Measurements from ENCODE around the gene HBG2. TPM values are rescaled to one million over a fixed set of nuclear protein-coding genes. Genes with fewer than 3 reads are reported as not detected.

The HBG2 gene
- total and polyA plus RNA-seq, 10 of the 15 experiments (the other 5 are each of a cell fraction or from before 2014, with no cell fraction given): 1.1 to 8.3 (median 2.9) TPM; not detected in 5

DNA sequence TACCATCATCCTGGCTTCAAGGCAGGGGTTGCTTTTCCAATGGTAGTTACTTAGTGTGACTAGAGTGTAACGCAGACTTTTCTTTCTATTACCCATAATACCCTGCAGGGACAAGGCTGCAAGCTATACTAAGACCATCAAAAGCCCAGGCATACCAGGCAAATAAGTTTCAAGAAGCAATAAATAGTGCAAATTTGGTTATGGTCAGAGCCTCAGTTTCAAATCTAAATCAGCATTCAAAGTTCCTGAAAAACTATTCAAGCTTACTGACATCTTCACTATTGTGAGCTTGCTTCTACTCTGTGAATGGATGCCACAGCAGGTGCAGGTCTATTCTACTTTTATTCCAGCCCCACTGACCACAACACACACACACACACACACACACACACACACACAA lies 25.2 kb downstream of the HBG2 start (continued):
- TF ChIP-seq RB1 (IDR thresholded peaks at IDR 0.05; ENCODE audit: borderline replicate concordance): no peak
- no peak for TF ChIP-seq SIN3A (IDR thresholded peaks at IDR 0.05; ENCODE audit: low read depth, low read length)
- no peak for TF ChIP-seq CREB1 (IDR thresholded peaks at IDR 0.05; ENCODE audit: low read depth)
- TF ChIP-seq POLR2AphosphoS2 (IDR thresholded peaks at IDR 0.05; ENCODE audit: low read depth, low read length): no peak
- no peak for TF ChIP-seq ZNF622 (IDR thresholded peaks at IDR 0.05)

DNA sequence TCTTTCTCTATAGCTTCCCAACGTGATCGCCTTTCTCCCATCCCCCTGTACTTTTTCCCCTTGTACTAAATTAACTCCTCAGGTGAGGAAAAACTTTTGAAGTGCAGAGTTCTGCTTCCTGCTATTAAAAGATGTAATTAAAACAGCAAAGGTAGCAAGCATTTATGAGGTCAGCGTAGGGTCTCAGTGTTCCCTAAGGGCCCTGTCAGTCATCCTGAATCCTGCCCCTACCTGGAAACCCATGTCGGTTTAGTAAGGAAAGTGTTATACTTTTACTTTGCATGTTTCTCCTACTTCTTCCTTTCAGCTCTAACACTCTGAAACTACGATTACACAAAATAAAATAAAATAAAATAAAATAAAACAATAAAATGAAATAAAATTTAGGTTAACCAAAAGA lies 26.5 kb downstream of the HBG2 start:
- ChIA-PET SMC1A (ENCODE audit: uncharacterized antibody, unreplicated experiment) (no interaction called here), POLR2A (no interaction called here), RAD21 (ENCODE audit: unreplicated experiment) (no interaction called here), CTCF (no interaction called here)
- Histone ChIP-seq H3K9me3 (replicated peaks; ENCODE audit: control insufficient read depth, insufficient read depth, low read length) (no peaks in the 10 kb centered on the region), H3K9ac (ENCODE audit: control insufficient read depth, insufficient read depth, low read length) (no peak overlapping the region), H3K27ac (ENCODE audit: control insufficient read depth, insufficient read depth) (no peak overlapping the region), H3K4me1 (ENCODE audit: control insufficient read depth, insufficient read depth, low read length) (no peaks in the 10 kb centered on the region), H3K36me3 (ENCODE audit: control insufficient read depth in 2 of 2, insufficient read depth in 2 of 2, low read length in 1 of 2) (no peaks in the 10 kb centered on the region), H3K4me3 (no peak overlapping the region), H4K20me1 (ENCODE audit: control insufficient read depth, insufficient read depth) (no peaks in the 10 kb centered on the region), H3K79me2 (ENCODE audit: control insufficient read depth, insufficient read depth, low read length) (no peaks in the 10 kb centered on the region), H3K27me3 (replicated peaks in 1 of 2; ENCODE audit: control insufficient read depth in 2 of 2, insufficient read depth in 2 of 2, low read length in 1 of 2) (no peaks in the 10 kb centered on the region), H3K4me2 (ENCODE audit: control insufficient read depth, insufficient read depth) (no peak overlapping the region), H2AFZ (ENCODE audit: control insufficient read depth, low read depth, low read length) (no peak overlapping the region)
- FAIRE-seq (no peak), DNase-seq (ENCODE audit: low read depth, low spot score) (no peak), ATAC-seq (no peak)
- no TSS peak for BruUV-seq (replicated peaks)
- in situ Hi-C loops (cut with MboI): no loop called here
- intact Hi-C loops (cut with micrococcal nuclease; ENCODE audit: unreplicated experiment): no loop called here
- 29% methylated on average over 5 of the region's 5 CpGs for WGBS (ENCODE audit: insufficient coverage, insufficient replicate concordance, low lambda C conversion rate, missing lambda C conversion rate)
- TF ChIP-seq LARP7 (IDR thresholded peaks at IDR 0.05) (no peak), TBL1XR1 (IDR thresholded peaks at IDR 0.05; ENCODE audit: low read depth, low read length) (no peak), ZNF274 (IDR thresholded peaks at IDR 0.05; ENCODE audit: insufficient read depth, insufficient read length) (no peak), KAT2A (conservative IDR thresholded peaks at IDR 0.05; ENCODE audit: control insufficient read depth, low read depth, low read length) (no peak), RUNX3 (IDR thresholded peaks at IDR 0.05; ENCODE audit: low read length) (no peak), EGR1 (IDR thresholded peaks at IDR 0.05; ENCODE audit: borderline replicate concordance in 1 of 2, low read depth in 2 of 2, low read length in 2 of 2) (no peak), JUNB (IDR thresholded peaks at IDR 0.05) (no peak), ZSCAN29 (IDR thresholded peaks at IDR 0.05) (no peak), ETV6 (conservative IDR thresholded peaks at IDR 0.05 in 1 of 2, IDR thresholded peaks at IDR 0.05 in 1 of 2; ENCODE audit: borderline replicate concordance in 1 of 2, low read depth in 1 of 2) (no peak), SUZ12 (IDR thresholded peaks at IDR 0.05; ENCODE audit: unreplicated experiment) (no peak), SUPT20H (IDR thresholded peaks at IDR 0.05; ENCODE audit: borderline replicate concordance, control insufficient read depth, low read depth, low read length) (no peak), ASH2L (IDR thresholded peaks at IDR 0.05; ENCODE audit: borderline replicate concordance, low read depth) (no peak)
- TF ChIP-seq, protein P1, sequence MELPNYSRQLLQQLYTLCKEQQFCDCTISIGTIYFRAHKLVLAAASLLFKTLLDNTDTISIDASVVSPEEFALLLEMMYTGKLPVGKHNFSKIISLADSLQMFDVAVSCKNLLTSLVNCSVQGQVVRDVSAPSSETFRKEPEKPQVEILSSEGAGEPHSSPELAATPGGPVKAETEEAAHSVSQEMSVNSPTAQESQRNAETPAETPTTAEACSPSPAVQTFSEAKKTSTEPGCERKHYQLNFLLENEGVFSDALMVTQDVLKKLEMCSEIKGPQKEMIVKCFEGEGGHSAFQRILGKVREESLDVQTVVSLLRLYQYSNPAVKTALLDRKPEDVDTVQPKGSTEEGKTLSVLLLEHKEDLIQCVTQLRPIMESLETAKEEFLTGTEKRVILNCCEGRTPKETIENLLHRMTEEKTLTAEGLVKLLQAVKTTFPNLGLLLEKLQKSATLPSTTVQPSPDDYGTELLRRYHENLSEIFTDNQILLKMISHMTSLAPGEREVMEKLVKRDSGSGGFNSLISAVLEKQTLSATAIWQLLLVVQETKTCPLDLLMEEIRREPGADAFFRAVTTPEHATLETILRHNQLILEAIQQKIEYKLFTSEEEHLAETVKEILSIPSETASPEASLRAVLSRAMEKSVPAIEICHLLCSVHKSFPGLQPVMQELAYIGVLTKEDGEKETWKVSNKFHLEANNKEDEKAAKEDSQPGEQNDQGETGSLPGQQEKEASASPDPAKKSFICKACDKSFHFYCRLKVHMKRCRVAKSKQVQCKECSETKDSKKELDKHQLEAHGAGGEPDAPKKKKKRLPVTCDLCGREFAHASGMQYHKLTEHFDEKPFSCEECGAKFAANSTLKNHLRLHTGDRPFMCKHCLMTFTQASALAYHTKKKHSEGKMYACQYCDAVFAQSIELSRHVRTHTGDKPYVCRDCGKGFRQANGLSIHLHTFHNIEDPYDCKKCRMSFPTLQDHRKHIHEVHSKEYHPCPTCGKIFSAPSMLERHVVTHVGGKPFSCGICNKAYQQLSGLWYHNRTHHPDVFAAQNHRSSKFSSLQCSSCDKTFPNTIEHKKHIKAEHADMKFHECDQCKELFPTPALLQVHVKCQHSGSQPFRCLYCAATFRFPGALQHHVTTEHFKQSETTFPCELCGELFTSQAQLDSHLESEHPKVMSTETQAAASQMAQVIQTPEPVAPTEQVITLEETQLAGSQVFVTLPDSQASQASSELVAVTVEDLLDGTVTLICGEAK (IDR thresholded peaks at IDR 0.05; ENCODE audit: borderline replicate concordance): no peak
- TF ChIP-seq, protein P2, sequence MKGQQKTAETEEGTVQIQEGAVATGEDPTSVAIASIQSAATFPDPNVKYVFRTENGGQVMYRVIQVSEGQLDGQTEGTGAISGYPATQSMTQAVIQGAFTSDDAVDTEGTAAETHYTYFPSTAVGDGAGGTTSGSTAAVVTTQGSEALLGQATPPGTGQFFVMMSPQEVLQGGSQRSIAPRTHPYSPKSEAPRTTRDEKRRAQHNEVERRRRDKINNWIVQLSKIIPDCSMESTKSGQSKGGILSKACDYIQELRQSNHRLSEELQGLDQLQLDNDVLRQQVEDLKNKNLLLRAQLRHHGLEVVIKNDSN (IDR thresholded peaks at IDR 0.05; ENCODE audit: borderline replicate concordance, extremely low read length, insufficient read depth, low read depth, low read length): no peak
- TF ChIP-seq, protein P3, sequence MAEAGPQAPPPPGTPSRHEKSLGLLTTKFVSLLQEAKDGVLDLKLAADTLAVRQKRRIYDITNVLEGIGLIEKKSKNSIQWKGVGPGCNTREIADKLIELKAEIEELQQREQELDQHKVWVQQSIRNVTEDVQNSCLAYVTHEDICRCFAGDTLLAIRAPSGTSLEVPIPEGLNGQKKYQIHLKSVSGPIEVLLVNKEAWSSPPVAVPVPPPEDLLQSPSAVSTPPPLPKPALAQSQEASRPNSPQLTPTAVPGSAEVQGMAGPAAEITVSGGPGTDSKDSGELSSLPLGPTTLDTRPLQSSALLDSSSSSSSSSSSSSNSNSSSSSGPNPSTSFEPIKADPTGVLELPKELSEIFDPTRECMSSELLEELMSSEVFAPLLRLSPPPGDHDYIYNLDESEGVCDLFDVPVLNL (IDR thresholded peaks at IDR 0.05; ENCODE audit: low read depth, low read length): no peak

Data from GM12878 (cell line).